ENCODE data around the gene CITED4. TPM values are rescaled to one million over a fixed set of nuclear protein-coding genes. Genes with fewer than 3 reads are reported as not detected.

The CITED4 gene
- total and polyA plus RNA-seq, 3 experiments from 2014 or later, result 1.3 to 16.4 (median 1.7) TPM

GRCh38 chr1:40848530-40849189 lies 13.5 kb downstream of the CITED4 start:
- Histone ChIP-seq H3K36me3 (ENCODE audit: insufficient read depth, low read length) (no peaks in the 10 kb centered on the region), H3K4me1 (ENCODE audit: insufficient read depth, low read length) (peaks cover 13% of the 10 kb centered on the region), H3K27ac (ENCODE audit: low read depth, low read length) (no peak overlapping the region), H3K27me3 (ENCODE audit: insufficient read depth, low read length, poor library complexity, severe bottlenecking) (no peaks in the 10 kb centered on the region), H3K4me3 (ENCODE audit: low read length) (no peak overlapping the region), H3K9me3 (ENCODE audit: low read length) (no peaks in the 10 kb centered on the region)
- Mint-ChIP-seq H3K27me3 (peaks cover 0 to 7% of the 10 kb centered on the region in 2 donors), H3K36me3 (no peaks in the 10 kb centered on the region), H3K4me3 (peak overlapping the region in 1 of 7 donors; percentile 76), H3K27ac (no peak overlapping the region), H3K4me1 (peaks cover 13 to 22% (median 22%) of the 10 kb centered on the region in 3 donors), H3K9me3 (no peaks in the 10 kb centered on the region)
- ChIA-PET POLR2A (interaction anchor here (2.3 kb wide), 1 partner anchor 74 kb away, joined by 6 read pairs; no protein-coding TSS in a partner anchor), CTCF (interaction anchor here (1.9 to 3.9 kb wide), 4 partner anchors 12 to 77 kb away, joined by 8 to 40 read pairs (median 22); partner anchors contain the start of gene CITED4)
- no peak for DNase-seq

- Mint-ChIP-seq H3K27ac (no peak overlapping the region), H3K4me1 (peaks cover 13 to 22% (median 22%) of the 10 kb centered on the region in 3 donors), H3K36me3 (no peaks in the 10 kb centered on the region), H3K9me3 (peaks cover 0 to 6% (median 0%) of the 10 kb centered on the region in 5 donors), H3K4me3 (no peak overlapping the region), H3K27me3 (peaks cover 5 to 8% of the 10 kb centered on the region in 2 donors)
- Histone ChIP-seq H3K9me3 (ENCODE audit: low read length) (no peaks in the 10 kb centered on the region), H3K4me1 (ENCODE audit: insufficient read depth, low read length) (peaks cover 13% of the 10 kb centered on the region), H3K4me3 (ENCODE audit: low read length) (no peak overlapping the region), H3K27ac (ENCODE audit: low read depth, low read length) (no peak overlapping the region), H3K27me3 (ENCODE audit: insufficient read depth, low read length, poor library complexity, severe bottlenecking) (no peaks in the 10 kb centered on the region), H3K36me3 (ENCODE audit: insufficient read depth, low read length) (no peaks in the 10 kb centered on the region)
- POLR2A ChIA-PET, result no interaction called here
- CTCF ChIA-PET, result interaction anchor here (0.9 to 1.7 kb wide), 2 partner anchors 72 to 232 kb away, joined by 3 to 9 read pairs; no protein-coding TSS in a partner anchor
- DNase-seq, result no peak
Measured at GRCh38 chr1:40847023-40847745, 15.0 kb downstream of the CITED4 start.

- peaks cover 0 to 6% (median 0%) of the 10 kb centered on the region in 5 donors for H3K9me3 Mint-ChIP-seq
- H3K4me1 Mint-ChIP-seq, result peaks cover 19 to 29% (median 28%) of the 10 kb centered on the region in 3 donors
- H3K4me3 Mint-ChIP-seq, result no peak overlapping the region
- ChIA-PET POLR2A (no interaction called here), CTCF (interaction anchor here (2.2 kb wide), 1 partner anchor 71 kb away, joined by 14 read pairs; no protein-coding TSS in a partner anchor)
- Histone ChIP-seq H3K4me3 (ENCODE audit: low read length) (no peak overlapping the region), H3K27ac (ENCODE audit: low read depth, low read length) (no peak overlapping the region), H3K27me3 (ENCODE audit: insufficient read depth, low read length, poor library complexity, severe bottlenecking) (no peaks in the 10 kb centered on the region), H3K4me1 (ENCODE audit: insufficient read depth, low read length) (peaks cover 18% of the 10 kb centered on the region), H3K9me3 (ENCODE audit: low read length) (no peaks in the 10 kb centered on the region), H3K36me3 (ENCODE audit: insufficient read depth, low read length) (no peaks in the 10 kb centered on the region)
- peaks cover 5 to 10% of the 10 kb centered on the region in 2 donors for H3K27me3 Mint-ChIP-seq
- no peak for DNase-seq
- peak overlapping the region in 1 of 8 donors; percentile 12 for H3K27ac Mint-ChIP-seq
- no peaks in the 10 kb centered on the region for H3K36me3 Mint-ChIP-seq
Measured at GRCh38 chr1:40845895-40846294, 16.3 kb downstream of the CITED4 start.

GRCh38 chr1:40844887-40845878 lies 17.0 kb downstream of the CITED4 start:
- peak overlapping the region; percentile 11 for H3K27ac ChIP-seq (ENCODE audit: low read depth, low read length)
- no peaks in the 10 kb centered on the region for H3K36me3 ChIP-seq (ENCODE audit: insufficient read depth, low read length)
- Mint-ChIP-seq H3K9me3 (peaks cover 0 to 6% (median 0%) of the 10 kb centered on the region in 5 donors), H3K27me3 (peaks cover 5 to 12% of the 10 kb centered on the region in 2 donors), H3K4me3 (peak overlapping the region in 6 of 7 donors; percentile 48 to 90 (median 71)), H3K36me3 (no peaks in the 10 kb centered on the region), H3K4me1 (peaks cover 26 to 37% (median 32%) of the 10 kb centered on the region in 3 donors), H3K27ac (peak overlapping the region in 7 of 8 donors; percentile 48 to 80 (median 67))
- H3K4me1 ChIP-seq (ENCODE audit: insufficient read depth, low read length), result peaks cover 24% of the 10 kb centered on the region
- H3K9me3 ChIP-seq (ENCODE audit: low read length), result no peaks in the 10 kb centered on the region
- no peaks in the 10 kb centered on the region for H3K27me3 ChIP-seq (ENCODE audit: insufficient read depth, low read length, poor library complexity, severe bottlenecking)
- DNase-seq, result no peak
- peak overlapping the region; percentile 30 for H3K4me3 ChIP-seq (ENCODE audit: low read length)
- CTCF ChIA-PET, result interaction anchor here (0.9 to 2.2 kb wide), 3 partner anchors 9 to 98 kb away, joined by 4 to 14 read pairs (median 4); no protein-coding TSS in a partner anchor
- POLR2A ChIA-PET, result interaction anchor here (1.0 kb wide), 1 partner anchor 16 kb away, joined by 4 read pairs; no protein-coding TSS in a partner anchor

- H3K4me1 ChIP-seq (ENCODE audit: insufficient read depth, low read length), result peaks cover 30% of the 10 kb centered on the region
- Mint-ChIP-seq H3K36me3 (no peaks in the 10 kb centered on the region), H3K27me3 (peaks cover 5 to 14% of the 10 kb centered on the region in 2 donors), H3K9me3 (peaks cover 0 to 6% (median 0%) of the 10 kb centered on the region in 5 donors), H3K4me1 (peaks cover 25 to 30% (median 28%) of the 10 kb centered on the region in 3 donors), H3K4me3 (peak overlapping the region in 1 of 7 donors; percentile 16), H3K27ac (no peak overlapping the region)
- H3K27ac ChIP-seq (ENCODE audit: low read depth, low read length), result no peak overlapping the region
- DNase-seq, result no peak
- no peaks in the 10 kb centered on the region for H3K36me3 ChIP-seq (ENCODE audit: insufficient read depth, low read length)
- POLR2A ChIA-PET, result no interaction called here
- H3K4me3 ChIP-seq (ENCODE audit: low read length), result no peak overlapping the region
- CTCF ChIA-PET, result interaction anchor here (2.2 kb wide), 1 partner anchor 69 kb away, joined by 14 read pairs; no protein-coding TSS in a partner anchor
- H3K9me3 ChIP-seq (ENCODE audit: low read length), result no peaks in the 10 kb centered on the region
- no peaks in the 10 kb centered on the region for H3K27me3 ChIP-seq (ENCODE audit: insufficient read depth, low read length, poor library complexity, severe bottlenecking)
Measured at GRCh38 chr1:40844079-40844478, 18.1 kb downstream of the CITED4 start.

GRCh38 chr1:40842691-40843090 lies 19.5 kb downstream of the CITED4 start:
- CTCF ChIA-PET, result interaction anchor here (0.6 kb wide), 1 partner anchor 392 kb away, joined by 3 read pairs; no protein-coding TSS in a partner anchor

GRCh38 chr1:40842207-40842606 lies 20.0 kb downstream of the CITED4 start:
- Mint-ChIP-seq H3K4me1 (peaks cover 25 to 28% (median 26%) of the 10 kb centered on the region in 3 donors), H3K27ac (no peak overlapping the region), H3K9me3 (peaks cover 0 to 6% (median 0%) of the 10 kb centered on the region in 5 donors), H3K27me3 (peaks cover 5 to 17% of the 10 kb centered on the region in 2 donors), H3K4me3 (no peak overlapping the region), H3K36me3 (no peaks in the 10 kb centered on the region)
- ChIA-PET POLR2A (no interaction called here), CTCF (interaction anchor here (0.6 kb wide), 1 partner anchor 393 kb away, joined by 3 read pairs; no protein-coding TSS in a partner anchor)
- no peaks in the 10 kb centered on the region for H3K27me3 ChIP-seq (ENCODE audit: insufficient read depth, low read length, poor library complexity, severe bottlenecking)
- H3K27ac ChIP-seq (ENCODE audit: low read depth, low read length), result no peak overlapping the region
- no peaks in the 10 kb centered on the region for H3K36me3 ChIP-seq (ENCODE audit: insufficient read depth, low read length)
- no peak for DNase-seq
- H3K4me1 ChIP-seq (ENCODE audit: insufficient read depth, low read length), result peaks cover 30% of the 10 kb centered on the region
- no peak overlapping the region for H3K4me3 ChIP-seq (ENCODE audit: low read length)
- no peaks in the 10 kb centered on the region for H3K9me3 ChIP-seq (ENCODE audit: low read length)

More at GRCh38 chr1:40842691-40843090, 19.5 kb downstream of the CITED4 start:
- Mint-ChIP-seq H3K4me1 (peaks cover 25 to 28% (median 26%) of the 10 kb centered on the region in 3 donors), H3K9me3 (peaks cover 0 to 6% (median 0%) of the 10 kb centered on the region in 5 donors), H3K27me3 (peaks cover 5 to 15% of the 10 kb centered on the region in 2 donors), H3K36me3 (no peaks in the 10 kb centered on the region), H3K27ac (no peak overlapping the region), H3K4me3 (no peak overlapping the region)
- no peaks in the 10 kb centered on the region for H3K9me3 ChIP-seq (ENCODE audit: low read length)
- no peak overlapping the region for H3K4me3 ChIP-seq (ENCODE audit: low read length)
- H3K27ac ChIP-seq (ENCODE audit: low read depth, low read length), result no peak overlapping the region
- H3K27me3 ChIP-seq (ENCODE audit: insufficient read depth, low read length, poor library complexity, severe bottlenecking), result no peaks in the 10 kb centered on the region
- H3K36me3 ChIP-seq (ENCODE audit: insufficient read depth, low read length), result no peaks in the 10 kb centered on the region
- H3K4me1 ChIP-seq (ENCODE audit: insufficient read depth, low read length), result peaks cover 30% of the 10 kb centered on the region
- no peak for DNase-seq
- POLR2A ChIA-PET, result no interaction called here

All from CD8-positive, alpha-beta memory T cell (primary cell).